Esophagus (tissue), 2 donors: ENCODE measurements around the gene SLC24A3. TPM values are rescaled to one million over a fixed set of nuclear protein-coding genes. Genes with fewer than 3 reads are reported as not detected.
A peak's percentile ranks its signal among the peaks of the same experiment; 100 is the strongest.

ENCODE experiments used
- H3K27ac ChIP-seq, 2 donors: one replicate each; pipeline ENCODE4 v1.5.1; 2013; ENCODE audit warnings: low read depth in 2 of 2, mild to moderate bottlenecking in 2 of 2, inconsistent platforms in 1 of 2, low read length in 1 of 2, moderate library complexity in 1 of 2
- H3K27me3 ChIP-seq, 2 donors: one replicate each; pipeline ENCODE4 v1.6.1; 2013; ENCODE audit warnings: low read length in 2 of 2, control low read depth in 1 of 2, mild to moderate bottlenecking in 1 of 2; ENCODE audit not compliant: insufficient read depth in 2 of 2, control insufficient read depth in 1 of 2
- H3K36me3 ChIP-seq, 2 donors: one replicate each; pipeline ENCODE4 v1.6.1; 2013; ENCODE audit warnings: low read length in 1 of 2; ENCODE audit not compliant: control insufficient read depth in 2 of 2, insufficient read depth in 2 of 2
- H3K4me1 ChIP-seq, 2 donors: one replicate each; pipeline ENCODE4 v1.6.1; 2013; ENCODE audit warnings: low read length in 1 of 2; ENCODE audit not compliant: control insufficient read depth in 2 of 2, insufficient read depth in 2 of 2
- H3K4me3 ChIP-seq, 2 donors: one replicate each; pipeline ENCODE4 v1.5.1; 2013; ENCODE audit warnings: low read length in 2 of 2, mild to moderate bottlenecking in 2 of 2, low read depth in 1 of 2, moderate library complexity in 1 of 2
- H3K9me3 ChIP-seq, 2 donors: one replicate each; pipeline ENCODE4 v1.6.1; 2013; ENCODE audit warnings: mild to moderate bottlenecking in 2 of 2, low read depth in 1 of 2, low read length in 1 of 2, moderate library complexity in 1 of 2; ENCODE audit not compliant: control insufficient read depth in 2 of 2, insufficient read depth in 1 of 2
- WGBS, 2 donors: extraction: QIAGEN DNeasy Blood & Tissue Kit; methylation state at CpG; one replicate each; pipeline ENCODE4 v1.1.7; 2013; 5-methylcytosine and 5-hydroxymethylcytosine counted together
- polyA plus RNA-seq, 2 donors: library from polyadenylated mRNA; stranded (reverse); fragments of 200-250 nt; gene quantifications; one replicate each; pipeline ENCODE4 v1.2.3, GENCODE V29; 2013
- donor health status: healthy with polysubstance abuse.
- donor health status: Bipolar disorder and iron deficiency.

SLC24A3 gene
- 1 to 10 TPM; 6.5 to 7.3 TPM for polyA plus RNA-seq

- H3K36me3 ChIP-seq: no peaks in the 10 kb centered on the region
- H3K27me3 ChIP-seq: no peaks in the 10 kb centered on the region
- peak within 1 kb of the TSS; percentile 43 to 80 for H3K27ac ChIP-seq
- WGBS, 2 donors: 2% methylated on average over 30 to 61 of the region's 61 CpGs
- no peaks in the 10 kb centered on the region for H3K4me1 ChIP-seq
- peak within 1 kb of the TSS; percentile 58 to 79 for H3K4me3 ChIP-seq
- H3K9me3 ChIP-seq: no peaks in the 10 kb centered on the region
These were observed at the start of gene SLC24A3 for GRCh38 chr20:19212469-19212815. Gene SLC24A3 (plus strand): TSS chr20:19212642.

GRCh38 chr20:19170148-19170547, 42.3 kb upstream of the SLC24A3 start:
- H3K4me3 ChIP-seq: no peak overlapping the region
- peaks cover 4% of the 10 kb centered on the region in 2 donors for H3K9me3 ChIP-seq
- H3K4me1 ChIP-seq: no peaks in the 10 kb centered on the region
- peaks cover 0 to 3% of the 10 kb centered on the region in 2 donors for H3K27me3 ChIP-seq
- H3K27ac ChIP-seq: no peak overlapping the region
- H3K36me3 ChIP-seq: no peaks in the 10 kb centered on the region

- H3K4me3 ChIP-seq: no peak overlapping the region
- 73 to 74% methylated on average over 1 of the region's 1 CpG for WGBS, 2 donors
These were observed 39.8 kb upstream of the SLC24A3 start for GRCh38 chr20:19172637-19173036.

GRCh38 chr20:19176470-19177052, 35.9 kb upstream of the SLC24A3 start:
- no peaks in the 10 kb centered on the region for H3K4me1 ChIP-seq
- H3K36me3 ChIP-seq: no peaks in the 10 kb centered on the region
- peaks cover 0 to 3% of the 10 kb centered on the region in 2 donors for H3K27me3 ChIP-seq
- no peak overlapping the region for H3K27ac ChIP-seq
- H3K9me3 ChIP-seq: no peaks in the 10 kb centered on the region
- WGBS, 2 donors: 94 to 100% methylated on average over 1 of the region's 1 CpG
- no peak overlapping the region for H3K4me3 ChIP-seq

More at GRCh38 chr20:19172637-19173036, 39.8 kb upstream of the SLC24A3 start:
- no peaks in the 10 kb centered on the region for H3K36me3 ChIP-seq
- H3K4me1 ChIP-seq: no peaks in the 10 kb centered on the region
- H3K9me3 ChIP-seq: no peaks in the 10 kb centered on the region
- H3K27me3 ChIP-seq: peaks cover 0 to 3% of the 10 kb centered on the region in 2 donors
- H3K27ac ChIP-seq: no peak overlapping the region

DNA sequence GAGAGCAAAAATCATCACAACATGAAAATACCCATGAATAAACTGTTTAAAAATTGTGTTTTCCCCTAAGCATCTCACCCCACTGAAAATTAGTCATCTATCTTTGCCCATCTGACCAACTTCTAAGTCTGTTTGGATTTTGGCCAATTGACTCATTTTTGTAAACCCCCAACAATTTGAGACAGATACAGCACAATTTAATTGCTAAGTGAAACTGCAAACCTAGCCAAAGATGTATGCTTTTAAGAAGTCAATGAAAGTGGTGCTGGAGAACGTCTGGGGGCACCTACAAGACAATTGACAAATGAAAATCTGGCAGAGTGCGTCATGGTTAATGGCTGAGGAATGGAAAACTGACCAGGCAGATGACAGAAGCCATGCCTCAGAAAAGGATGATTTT, 30.9 kb upstream of the SLC24A3 start:
- no peaks in the 10 kb centered on the region for H3K27me3 ChIP-seq
- H3K4me1 ChIP-seq: no peaks in the 10 kb centered on the region
- no peaks in the 10 kb centered on the region for H3K36me3 ChIP-seq
- no peak overlapping the region for H3K4me3 ChIP-seq
- H3K27ac ChIP-seq: no peak overlapping the region
- 56 to 61% methylated on average over 2 of the region's 2 CpGs for WGBS, 2 donors
- H3K9me3 ChIP-seq: no peaks in the 10 kb centered on the region

DNA sequence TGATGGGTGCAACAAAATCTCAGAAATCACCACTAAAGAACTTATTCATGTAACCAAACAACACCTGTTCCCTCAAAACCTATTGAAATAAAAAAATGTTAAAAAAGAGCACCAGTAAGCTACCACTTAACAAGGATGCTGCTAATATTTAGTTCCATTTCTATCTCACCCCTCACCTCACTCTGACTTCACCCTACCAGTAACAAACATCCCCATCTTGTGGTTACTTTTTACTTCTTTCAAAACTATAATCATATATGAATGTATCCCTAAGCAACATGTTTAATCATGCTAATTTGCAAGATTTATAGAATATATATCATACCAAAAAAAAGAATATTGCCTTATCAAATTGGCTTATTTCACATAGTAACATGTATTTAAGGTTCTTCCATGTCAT, 27.4 kb upstream of the SLC24A3 start:
- no peak overlapping the region for H3K27ac ChIP-seq
- no peaks in the 10 kb centered on the region for H3K9me3 ChIP-seq
- H3K4me1 ChIP-seq: no peaks in the 10 kb centered on the region
- no peak overlapping the region for H3K4me3 ChIP-seq
- no peaks in the 10 kb centered on the region for H3K36me3 ChIP-seq
- H3K27me3 ChIP-seq: no peaks in the 10 kb centered on the region

GRCh38 chr20:19193349-19193748, 19.1 kb upstream of the SLC24A3 start:
- WGBS, 2 donors: 27 to 34% methylated on average over 5 of the region's 5 CpGs
- H3K27me3 ChIP-seq: no peaks in the 10 kb centered on the region
- H3K9me3 ChIP-seq: no peaks in the 10 kb centered on the region
- no peaks in the 10 kb centered on the region for H3K4me1 ChIP-seq
- H3K4me3 ChIP-seq: no peak overlapping the region
- no peaks in the 10 kb centered on the region for H3K36me3 ChIP-seq
- H3K27ac ChIP-seq: no peak overlapping the region

GRCh38 chr20:19205981-19206396, 6.5 kb upstream of the SLC24A3 start:
- no peaks in the 10 kb centered on the region for H3K27me3 ChIP-seq
- H3K4me1 ChIP-seq: no peaks in the 10 kb centered on the region
- H3K36me3 ChIP-seq: no peaks in the 10 kb centered on the region
- no peaks in the 10 kb centered on the region for H3K9me3 ChIP-seq
- H3K27ac ChIP-seq: no peak overlapping the region
- no peak overlapping the region for H3K4me3 ChIP-seq
- 14 to 16% methylated on average over 8 of the region's 8 CpGs for WGBS, 2 donors

- no peaks in the 10 kb centered on the region for H3K9me3 ChIP-seq
- no peaks in the 10 kb centered on the region for H3K27me3 ChIP-seq
- no peaks in the 10 kb centered on the region for H3K36me3 ChIP-seq
- H3K27ac ChIP-seq: no peak overlapping the region
- no peaks in the 10 kb centered on the region for H3K4me1 ChIP-seq
- no peak overlapping the region for H3K4me3 ChIP-seq
- WGBS, 2 donors: 78 to 79% methylated on average over 1 of the region's 1 CpG
These were observed 4.9 kb upstream of the SLC24A3 start for GRCh38 chr20:19207541-19207940.

- no peaks in the 10 kb centered on the region for H3K27me3 ChIP-seq
- H3K4me1 ChIP-seq: no peaks in the 10 kb centered on the region
- no peaks in the 10 kb centered on the region for H3K9me3 ChIP-seq
- peak overlapping the region in 1 of 2 donors; percentile 79 for H3K4me3 ChIP-seq
- peak overlapping the region in 1 of 2 donors; percentile 41 for H3K27ac ChIP-seq
- H3K36me3 ChIP-seq: no peaks in the 10 kb centered on the region
- 57 to 59% methylated on average over 9 of the region's 9 CpGs for WGBS, 2 donors
These were observed 1.9 kb upstream of the SLC24A3 start for GRCh38 chr20:19210391-19211155.
